Fibroblast of lung (primary cell): ENCODE measurements around the gene NLRP1.

ENCODE experiments used
- CTCF ChIP-seq, 2 donors: IDR thresholded peaks in 1 of 2; conservative IDR thresholded peaks in 1 of 2; 1 replicate in 1 of 2; 2 replicates in 1 of 2; pipeline ENCODE4 v1.5.1; 2011 to 2012; ENCODE audit warnings: low read length in 2 of 2, control low read depth in 1 of 2, inconsistent platforms in 1 of 2, low read depth in 1 of 2, mild to moderate bottlenecking in 1 of 2
- EZH2 ChIP-seq: IDR thresholded peaks from 2 replicates; pipeline ENCODE4 v1.5.1; 2012; ENCODE audit warnings: low read length, control low read depth, mild to moderate bottlenecking; ENCODE audit errors: missing control alignments

GRCh38 chr17:5608399-5609112 lies 24.2 kb upstream of the NLRP1 start:
- TF ChIP-seq CTCF (conservative IDR thresholded peaks at IDR 0.05 in 1 of 2, IDR thresholded peaks at IDR 0.05 in 1 of 2; ENCODE audit: low read depth in 1 of 2, low read length in 2 of 2) (no peak), EZH2 (no peak)
